Activated T-cell treated with anti-CD3 and anti-CD28 coated beads for 4 hours (primary cell): ENCODE measurements around the gene SEC31A.
"Not testable (repeated sequence)": the region's sequence is repeated elsewhere in the genome, so short reads cannot be mapped to it uniquely, and the experiment has no call there.

ENCODE experiments used
- DNase-seq: peaks from one replicate; pipeline ENCODE4 v3.0.0-alpha.2; 2020

Gene SEC31A, protein sequence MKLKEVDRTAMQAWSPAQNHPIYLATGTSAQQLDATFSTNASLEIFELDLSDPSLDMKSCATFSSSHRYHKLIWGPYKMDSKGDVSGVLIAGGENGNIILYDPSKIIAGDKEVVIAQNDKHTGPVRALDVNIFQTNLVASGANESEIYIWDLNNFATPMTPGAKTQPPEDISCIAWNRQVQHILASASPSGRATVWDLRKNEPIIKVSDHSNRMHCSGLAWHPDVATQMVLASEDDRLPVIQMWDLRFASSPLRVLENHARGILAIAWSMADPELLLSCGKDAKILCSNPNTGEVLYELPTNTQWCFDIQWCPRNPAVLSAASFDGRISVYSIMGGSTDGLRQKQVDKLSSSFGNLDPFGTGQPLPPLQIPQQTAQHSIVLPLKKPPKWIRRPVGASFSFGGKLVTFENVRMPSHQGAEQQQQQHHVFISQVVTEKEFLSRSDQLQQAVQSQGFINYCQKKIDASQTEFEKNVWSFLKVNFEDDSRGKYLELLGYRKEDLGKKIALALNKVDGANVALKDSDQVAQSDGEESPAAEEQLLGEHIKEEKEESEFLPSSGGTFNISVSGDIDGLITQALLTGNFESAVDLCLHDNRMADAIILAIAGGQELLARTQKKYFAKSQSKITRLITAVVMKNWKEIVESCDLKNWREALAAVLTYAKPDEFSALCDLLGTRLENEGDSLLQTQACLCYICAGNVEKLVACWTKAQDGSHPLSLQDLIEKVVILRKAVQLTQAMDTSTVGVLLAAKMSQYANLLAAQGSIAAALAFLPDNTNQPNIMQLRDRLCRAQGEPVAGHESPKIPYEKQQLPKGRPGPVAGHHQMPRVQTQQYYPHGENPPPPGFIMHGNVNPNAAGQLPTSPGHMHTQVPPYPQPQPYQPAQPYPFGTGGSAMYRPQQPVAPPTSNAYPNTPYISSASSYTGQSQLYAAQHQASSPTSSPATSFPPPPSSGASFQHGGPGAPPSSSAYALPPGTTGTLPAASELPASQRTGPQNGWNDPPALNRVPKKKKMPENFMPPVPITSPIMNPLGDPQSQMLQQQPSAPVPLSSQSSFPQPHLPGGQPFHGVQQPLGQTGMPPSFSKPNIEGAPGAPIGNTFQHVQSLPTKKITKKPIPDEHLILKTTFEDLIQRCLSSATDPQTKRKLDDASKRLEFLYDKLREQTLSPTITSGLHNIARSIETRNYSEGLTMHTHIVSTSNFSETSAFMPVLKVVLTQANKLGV

DNA sequence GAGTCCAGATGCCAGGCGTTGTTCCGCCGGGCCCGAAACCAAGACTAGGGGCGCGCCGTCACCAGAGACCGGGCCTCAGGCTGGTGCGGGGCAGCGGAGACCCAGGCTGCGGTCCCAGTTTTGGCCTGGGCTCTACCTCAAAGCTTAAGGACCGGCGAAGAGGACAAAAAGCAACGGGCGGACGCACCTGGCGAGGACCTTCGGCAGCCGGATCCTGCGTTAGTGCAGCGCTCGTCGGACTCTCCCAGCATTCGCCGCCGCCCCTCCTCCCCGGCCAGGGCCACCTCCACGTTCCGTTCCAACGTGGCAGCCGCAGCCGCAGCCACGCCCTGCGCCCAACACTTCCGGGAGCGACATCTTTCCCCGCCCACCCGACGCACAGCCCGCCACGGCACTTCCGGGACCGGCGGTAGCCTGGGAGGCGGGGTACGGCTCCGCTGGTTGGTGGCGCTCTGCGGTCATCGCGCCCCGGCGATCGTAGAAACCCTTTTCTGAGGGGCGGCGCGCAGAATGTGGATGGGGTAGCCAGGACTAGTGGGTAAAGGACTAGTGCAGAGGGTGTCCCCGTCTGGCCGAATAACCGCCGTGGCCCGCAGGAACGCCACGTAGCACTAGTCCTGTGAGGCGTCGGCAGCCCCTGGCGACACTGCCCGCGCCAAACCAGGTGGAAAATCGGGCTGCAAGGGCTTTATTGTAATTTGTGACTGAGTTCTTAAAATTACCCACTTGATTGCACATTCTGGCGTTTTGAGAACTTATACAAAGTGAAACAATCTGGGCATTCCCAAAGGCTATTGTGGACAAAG is at the start of gene SEC31A:
TSS of gene SEC31A (minus strand) at position 253 of the 806 bp plus-strand sequence. CDS start 9,217 bp downstream, outside the sequence.
- peak; percentile 92 for DNase-seq

DNA sequence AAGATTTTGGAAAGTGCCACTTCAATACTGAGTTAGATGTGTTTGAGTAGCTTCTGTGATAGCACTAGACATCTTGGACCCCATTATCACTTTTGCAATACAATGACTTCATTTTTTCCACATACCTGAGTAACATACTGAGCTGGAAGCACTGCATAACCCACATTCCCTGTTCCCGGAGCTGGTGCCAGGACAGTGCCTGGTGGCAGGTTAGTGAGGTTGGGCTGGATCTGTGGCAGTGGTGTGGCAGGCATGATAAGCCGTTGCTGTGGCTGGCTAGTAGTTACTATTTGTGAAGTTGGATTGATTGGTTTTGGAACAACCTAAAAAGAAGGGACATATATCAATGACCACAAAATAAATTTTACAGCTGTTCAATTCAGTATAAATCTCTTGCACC is 48.5 kb upstream of the SEC31A start:
- no peak for DNase-seq

DNA sequence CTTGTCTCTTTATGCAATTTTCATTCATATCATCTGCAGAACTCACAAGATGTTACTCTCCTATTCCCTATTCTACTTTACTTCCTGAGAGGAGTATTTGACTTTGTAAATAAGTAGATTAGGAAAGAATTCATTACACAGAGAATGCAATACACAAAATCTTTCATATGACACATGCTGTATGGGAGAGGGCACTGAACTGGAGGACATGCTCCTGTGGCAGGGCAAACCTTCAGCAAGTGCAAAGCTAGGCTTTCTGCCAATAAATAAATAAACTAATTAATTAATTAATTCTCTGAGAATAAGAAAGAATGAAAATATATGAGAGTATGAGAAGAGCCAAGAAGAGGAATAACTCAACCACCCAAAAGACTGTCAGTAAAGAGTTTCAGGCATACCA is 43.5 kb upstream of the SEC31A start:
- no peak for DNase-seq

DNA sequence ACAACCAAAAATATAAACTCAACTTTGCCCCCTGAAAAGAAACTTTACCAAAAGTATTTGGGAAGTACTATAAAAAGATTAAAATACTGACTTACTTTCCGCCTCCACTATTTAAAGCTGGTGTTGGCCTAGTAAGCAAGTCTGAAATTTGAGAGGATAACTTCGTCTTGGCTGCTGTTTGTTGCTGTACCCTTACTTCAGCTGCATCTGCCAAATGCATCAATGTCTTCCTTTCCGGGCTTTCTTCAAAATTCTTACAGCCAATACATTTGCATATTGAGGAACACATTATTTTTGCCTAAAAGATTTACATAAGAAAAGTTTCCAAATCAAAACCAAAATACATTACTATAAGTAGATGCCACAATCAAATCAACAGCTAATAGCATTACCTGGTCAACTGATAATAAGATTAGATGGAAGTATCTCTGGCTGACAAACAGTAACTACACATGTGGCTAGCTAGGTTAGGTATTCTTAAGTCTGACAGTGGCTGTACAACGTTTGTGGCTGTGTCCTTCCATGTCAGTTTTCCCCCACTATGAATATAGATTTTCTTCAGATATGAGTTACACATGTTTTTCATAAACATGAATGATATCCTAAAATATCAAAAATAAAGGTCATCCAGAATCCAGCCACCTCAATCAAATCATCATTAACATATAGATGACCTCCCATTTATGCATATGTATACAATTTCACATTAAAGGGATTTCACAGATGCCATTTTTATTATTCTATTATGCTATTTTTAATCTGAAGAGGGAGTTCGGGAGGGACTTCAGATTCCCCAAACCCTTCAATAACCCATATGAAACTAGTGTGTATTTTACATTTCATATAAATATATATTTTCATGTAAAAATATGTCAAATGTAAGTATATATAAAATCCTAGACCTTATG is 40.1 kb upstream of the SEC31A start:
- no peak for DNase-seq

DNA sequence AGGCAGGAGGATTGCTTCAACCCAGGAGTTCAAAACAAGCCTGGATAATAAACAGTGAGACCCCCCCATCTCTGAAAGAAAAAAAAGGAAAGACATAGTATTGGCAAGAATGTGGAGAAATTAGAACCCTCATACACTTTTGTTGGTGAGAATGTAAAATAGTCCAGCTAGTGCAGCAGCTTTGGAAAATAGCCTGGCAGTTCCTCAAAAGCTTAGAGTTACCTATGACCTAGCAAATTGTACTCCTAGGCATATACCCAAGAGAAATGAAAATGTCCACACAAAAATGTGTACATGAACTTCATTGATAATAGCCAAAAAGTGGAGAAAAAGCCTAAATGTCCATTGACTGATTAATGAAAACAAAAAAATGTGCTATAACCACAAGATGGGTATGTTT is 30.8 kb upstream of the SEC31A start:
- no peak for DNase-seq

DNA sequence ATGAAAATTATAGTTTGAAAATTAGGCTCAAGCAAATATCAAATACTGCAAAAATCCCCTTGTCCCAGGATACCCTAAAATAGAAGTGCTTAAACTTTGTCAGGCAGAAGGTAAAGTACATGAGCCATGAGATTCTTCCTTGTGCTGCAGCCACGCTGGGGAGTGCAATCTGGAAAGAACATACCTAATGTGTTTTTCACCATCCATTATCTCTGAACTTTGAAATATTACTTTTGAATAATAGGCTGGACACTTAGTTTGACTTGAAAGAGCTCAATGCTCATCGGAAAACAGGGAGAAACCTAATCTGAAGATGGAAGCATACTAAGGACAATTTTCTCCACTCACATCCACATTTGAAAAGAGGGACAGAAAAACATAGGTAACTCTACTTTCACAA is 28.4 kb upstream of the SEC31A start:
- no peak for DNase-seq

DNA sequence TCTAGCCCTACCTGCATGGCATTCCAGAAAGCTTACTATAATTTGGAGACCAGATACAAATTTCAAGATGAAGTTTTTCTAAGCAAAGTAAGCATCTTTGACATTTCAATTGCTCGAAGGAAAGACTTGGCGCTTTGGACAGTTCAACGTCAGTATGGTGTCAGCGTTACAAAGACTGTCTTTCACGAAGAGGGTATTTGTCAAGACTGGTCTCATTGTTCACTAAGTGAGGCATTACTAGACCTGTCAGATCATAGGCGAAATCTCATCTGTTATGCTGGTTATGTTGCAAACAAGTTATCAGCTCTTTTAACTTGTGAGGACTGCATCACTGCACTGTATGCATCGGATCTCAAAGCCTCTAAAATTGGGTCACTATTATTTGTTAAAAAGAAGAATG is 27.1 kb upstream of the SEC31A start:
- no peak for DNase-seq

DNA sequence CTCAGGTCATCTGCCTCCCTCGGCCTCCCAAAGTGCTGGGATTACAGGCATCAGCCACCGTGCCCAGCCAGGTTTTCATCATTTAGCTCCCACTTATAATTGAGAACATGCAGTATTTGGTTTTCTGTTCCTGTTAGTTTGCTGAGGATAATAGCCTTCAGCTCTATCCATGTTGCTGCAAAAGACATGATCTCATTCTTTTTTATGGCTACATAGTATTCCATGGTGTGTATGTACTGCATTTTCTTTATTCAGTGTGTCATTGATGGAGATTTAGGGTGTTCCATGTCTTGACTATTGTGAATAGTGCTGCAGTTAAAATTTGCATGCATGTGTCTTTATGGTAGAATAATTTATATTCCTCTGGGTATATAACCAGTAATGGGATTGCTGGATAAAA is 23.0 kb upstream of the SEC31A start:
- DNase-seq: not testable (repeated sequence)

DNA sequence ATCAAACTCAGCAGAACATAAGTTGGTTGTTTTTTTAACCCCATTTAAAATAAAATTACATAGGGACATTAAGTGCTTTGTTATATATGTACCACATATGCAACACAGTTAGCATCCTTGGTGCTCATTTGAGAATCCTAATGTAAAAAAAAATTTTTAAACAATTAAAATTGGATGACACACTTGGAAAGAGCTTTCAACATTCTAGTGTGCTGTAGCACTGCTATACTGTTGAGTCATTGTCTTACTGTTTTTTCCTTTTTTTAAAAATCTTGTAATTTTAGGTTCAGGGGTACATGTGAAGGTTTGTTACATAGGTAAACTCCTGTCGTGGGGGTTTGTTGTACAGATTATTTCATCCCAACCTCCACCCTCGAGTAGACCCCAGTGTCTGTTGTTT is 22.4 kb upstream of the SEC31A start:
- DNase-seq: no peak

DNA sequence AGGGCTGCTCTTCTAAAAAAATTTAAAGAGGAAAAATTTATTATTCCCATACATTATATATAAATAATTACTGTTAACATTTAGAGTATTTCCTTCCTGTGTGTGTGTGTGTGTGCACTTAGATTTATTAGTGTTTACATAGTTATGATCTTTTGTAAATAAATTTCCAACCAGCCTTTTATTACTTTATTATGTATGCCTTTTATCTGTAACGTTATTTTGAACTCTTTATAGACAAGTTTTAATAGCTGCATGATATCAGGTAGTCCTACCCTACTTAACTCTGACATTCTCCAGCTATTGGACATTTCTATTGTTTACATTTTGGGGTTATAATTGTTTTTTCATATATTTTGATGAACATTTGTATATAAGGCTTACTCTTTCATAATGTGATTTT is 18.4 kb upstream of the SEC31A start:
- no peak for DNase-seq

DNA sequence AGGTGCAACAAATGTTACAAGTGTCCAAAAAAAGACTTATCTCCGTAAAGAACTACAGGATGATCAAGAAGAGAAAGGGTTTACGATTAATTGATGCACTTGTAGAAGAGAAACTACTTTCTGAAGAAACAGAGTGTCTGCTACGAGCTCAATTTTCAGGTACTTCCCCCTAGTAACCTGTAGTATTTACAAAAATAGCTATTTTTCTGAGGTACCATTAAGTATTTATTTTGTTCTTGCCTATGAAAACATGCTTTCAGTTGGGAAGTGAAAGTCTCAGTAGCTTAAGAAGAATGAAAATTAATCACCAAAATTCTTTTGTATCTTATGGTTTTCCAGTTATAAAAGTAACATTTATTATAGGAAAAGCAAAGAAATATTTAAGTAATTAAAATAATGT is 15.5 kb upstream of the SEC31A start:
- no peak for DNase-seq

DNA sequence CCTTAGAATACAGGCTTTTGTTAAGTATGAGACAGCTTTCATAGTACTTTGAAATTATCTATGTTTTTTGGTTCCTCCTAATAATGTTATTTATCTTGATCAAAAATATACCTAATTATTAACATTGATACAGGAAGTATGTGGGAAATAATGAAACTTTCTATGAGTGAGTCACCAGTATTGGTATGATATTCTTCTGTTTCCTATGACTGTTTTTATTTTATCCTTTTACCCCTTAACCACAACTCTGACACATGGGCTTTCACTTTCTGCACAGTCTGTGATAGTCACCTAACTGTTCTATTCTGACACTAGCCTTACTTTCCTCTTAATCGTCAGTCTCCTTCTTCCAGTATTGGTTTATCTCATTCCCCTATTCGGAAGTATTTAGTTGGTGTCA is 14.3 kb upstream of the SEC31A start:
- DNase-seq: peak; percentile 21

DNA sequence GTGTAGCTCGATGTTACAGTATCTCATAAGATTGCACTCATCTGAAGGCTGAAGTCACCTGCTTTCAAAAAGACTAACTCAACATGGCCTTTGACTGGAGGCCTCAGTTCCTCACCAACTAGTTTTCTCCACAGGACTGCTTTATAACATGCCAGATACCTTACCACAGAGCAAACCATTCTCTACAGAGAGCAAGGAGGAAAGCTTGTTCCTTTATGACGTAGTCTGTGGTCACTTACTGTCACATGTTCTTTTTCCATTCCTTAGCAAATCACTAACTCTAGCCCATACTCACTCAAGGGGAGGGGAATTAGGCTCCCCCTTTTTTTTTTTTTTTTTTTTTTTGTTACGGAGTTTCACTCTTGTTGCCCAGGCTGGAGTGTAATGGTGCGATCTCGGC is 12.8 kb upstream of the SEC31A start:
- no peak for DNase-seq

DNA sequence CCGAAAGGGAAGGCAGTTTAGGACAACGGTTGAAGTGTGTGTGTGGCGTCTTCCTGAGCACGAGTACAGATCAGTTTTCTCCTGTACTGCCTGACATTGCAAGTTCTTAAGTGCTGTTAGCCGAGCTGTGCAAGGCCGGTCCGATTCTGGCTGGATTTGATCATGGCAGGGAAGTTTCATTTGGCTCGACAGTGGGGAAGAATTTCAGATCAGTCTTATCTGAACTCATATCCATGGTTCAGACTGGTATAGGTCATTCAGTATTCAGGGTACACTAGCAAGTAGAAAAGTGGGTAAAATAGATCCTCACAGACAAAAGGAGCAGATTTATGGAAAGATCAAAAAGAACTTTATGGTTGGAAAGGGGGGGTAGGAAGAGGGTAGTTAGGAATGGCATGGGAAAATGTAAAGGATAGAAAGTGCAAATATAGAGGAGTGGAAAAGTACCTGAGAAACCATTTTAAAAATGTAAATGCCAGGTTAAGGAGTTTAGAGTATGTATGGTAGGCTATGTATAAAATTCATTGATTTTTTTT is 10.3 kb upstream of the SEC31A start:
- no peak for DNase-seq

DNA sequence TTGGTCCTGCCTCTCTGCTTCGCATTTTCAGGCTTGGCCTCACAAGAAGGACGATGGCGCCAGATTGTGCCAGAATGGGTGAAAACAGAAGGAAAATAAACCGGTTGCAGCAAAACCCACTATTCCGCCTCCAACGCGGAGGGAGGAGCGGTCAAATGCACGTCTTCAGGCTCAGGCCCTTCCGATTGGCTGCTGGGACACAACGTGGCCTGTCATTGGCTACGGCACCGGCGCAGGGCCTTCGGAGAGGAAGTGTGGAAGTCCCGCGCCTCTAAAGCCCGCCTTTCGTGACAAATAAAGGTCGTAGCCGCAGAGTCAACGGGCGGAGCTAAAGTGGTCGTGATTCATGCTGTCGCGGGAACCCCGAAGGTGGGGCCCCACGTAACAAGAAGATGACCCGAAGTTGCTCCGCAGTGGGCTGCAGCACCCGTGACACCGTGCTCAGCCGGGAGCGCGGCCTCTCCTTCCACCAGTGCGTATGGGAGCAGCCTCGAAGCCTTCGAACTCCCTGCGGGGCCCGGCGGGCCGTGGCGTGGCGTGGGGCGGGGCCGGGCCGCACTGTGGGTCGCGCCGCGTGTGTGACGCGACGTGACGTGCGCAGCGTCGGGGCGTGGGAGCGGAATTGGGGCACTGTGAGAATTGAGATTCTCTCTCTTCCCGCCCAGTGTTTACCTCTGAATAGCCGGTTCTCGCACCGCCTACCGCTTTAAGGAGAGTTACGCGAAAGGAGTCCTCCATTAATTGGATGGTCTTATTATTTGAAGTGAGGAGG is 9.6 kb upstream of the SEC31A start, which contains the start of gene THAP9:
TSS of gene THAP9 (plus strand) at position 325 of the 772 bp plus-strand sequence. CDS start at position 393, 68 bp downstream.
- DNase-seq: peak; percentile 94

DNA sequence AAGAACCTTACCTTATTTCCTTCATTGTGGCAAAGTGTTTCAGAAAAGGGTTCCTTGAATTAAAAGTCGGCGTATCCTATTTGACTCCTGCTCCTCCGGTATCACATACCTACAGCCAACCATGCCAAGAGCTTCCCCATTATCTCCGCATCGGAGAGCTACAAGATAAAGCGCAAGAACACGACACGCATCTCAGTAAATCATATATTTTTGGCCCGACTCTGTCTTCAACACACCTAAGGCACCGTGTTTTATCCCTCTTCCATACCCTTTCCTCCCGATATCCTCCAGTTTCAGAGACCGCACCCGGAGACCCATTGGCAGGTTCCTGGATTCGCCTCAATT is 9.1 kb upstream of the SEC31A start:
- no peak for DNase-seq

DNA sequence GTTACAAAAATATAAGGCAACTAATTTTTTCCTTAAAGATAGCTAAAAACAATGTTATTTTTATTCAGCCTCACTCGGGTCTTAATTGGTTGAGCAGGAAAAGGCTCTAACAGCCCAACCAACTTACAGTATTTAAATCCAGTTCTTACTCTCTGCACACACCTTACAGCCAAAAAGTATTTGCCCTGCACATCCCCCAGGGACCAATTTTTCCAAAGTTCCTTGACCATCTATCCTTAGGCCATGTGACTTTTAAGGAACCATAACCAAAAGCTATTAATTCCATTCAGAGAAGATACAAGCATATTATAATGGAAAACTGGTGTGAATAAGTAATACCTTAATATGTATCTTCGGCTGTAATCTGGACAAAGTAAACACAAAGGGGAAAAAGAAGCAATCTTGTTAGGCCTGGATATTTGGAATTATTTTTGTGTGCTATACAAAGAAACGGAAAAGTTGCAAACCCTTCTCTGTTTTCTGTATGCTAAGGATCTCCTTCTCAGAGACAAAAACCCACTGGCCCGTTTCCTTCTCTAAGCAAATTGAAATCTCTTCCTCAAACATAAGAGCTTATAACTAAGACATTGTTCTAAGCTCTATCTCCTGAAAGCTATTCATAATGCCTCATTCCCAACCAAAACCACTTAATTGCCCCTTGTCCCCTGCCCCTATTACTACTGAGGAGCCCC is 8.6 kb upstream of the SEC31A start:
- DNase-seq: no peak

DNA sequence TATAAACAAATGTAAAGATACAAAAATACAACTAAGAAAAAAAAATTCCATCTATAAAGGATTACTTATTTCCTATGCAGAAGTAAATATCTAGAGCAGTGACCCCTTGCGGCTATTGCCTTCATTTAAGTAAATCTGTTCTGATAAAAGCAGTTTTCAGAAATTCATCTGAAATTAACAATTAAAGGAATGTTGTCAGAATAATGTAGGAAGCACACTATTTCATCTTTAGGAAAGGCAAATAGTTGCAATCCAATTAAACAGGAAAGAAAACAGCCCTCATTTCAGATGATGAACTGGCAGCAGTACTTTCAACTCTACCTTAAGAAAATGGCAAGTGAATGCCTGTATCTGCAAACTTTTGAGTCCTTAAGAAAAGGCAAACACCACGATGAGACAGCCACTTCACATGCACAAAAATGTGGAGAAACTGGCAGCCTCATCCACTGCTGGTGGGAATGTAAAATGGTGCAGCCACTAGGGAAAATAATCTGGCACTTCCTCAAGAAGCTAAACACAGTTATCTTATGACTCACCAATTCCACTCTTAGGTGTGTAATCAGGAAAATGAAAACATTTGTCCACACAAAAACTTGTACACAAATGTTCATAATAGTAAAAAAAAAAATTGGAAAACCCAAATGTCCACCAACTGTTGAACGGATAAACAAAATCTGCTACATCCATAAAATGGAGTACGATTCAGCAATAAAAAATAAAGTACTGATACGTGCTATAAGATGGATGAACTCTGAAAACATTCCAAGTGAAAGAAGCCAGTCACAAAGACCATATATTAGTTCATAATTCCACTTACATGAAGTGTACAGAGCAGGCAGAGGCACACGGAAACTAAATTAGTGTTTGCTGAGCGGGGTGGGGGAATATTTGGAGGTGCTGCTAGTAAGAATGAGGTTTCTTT is 7.6 kb upstream of the SEC31A start:
- DNase-seq: no peak
